Measurements from ENCODE around the gene TKT. TPM values are rescaled to one million over a fixed set of nuclear protein-coding genes. Genes with fewer than 3 reads are reported as not detected.

The TKT gene
- total RNA-seq, 1 experiment from 2014 or later = 650 TPM

DNA sequence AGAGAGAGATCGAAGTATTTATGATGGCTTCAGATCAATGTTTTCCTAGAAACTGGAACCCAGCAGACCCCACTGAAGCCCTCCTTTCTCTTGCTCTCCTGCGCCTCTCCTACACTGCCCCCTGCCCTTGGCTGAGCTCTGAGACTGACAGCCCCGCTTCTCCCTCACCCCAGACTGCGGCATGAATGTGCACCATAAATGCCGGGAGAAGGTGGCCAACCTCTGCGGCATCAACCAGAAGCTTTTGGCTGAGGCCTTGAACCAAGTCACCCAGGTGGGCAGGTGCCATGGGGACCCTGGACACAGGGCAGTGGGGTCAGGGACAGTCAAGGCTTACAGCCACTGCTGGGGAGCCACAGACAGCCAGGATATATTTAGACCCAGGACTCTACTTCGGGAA is 71.1 kb downstream of the TKT start:
- H3K9me3 ChIP-seq (ENCODE audit: control insufficient read depth, low read depth, low read length) = no peaks in the 10 kb centered on the region
- no peak overlapping the region for H3K4me2 ChIP-seq (ENCODE audit: insufficient read depth, insufficient read length, low read length)
- H4K20me1 ChIP-seq (ENCODE audit: control insufficient read depth, insufficient read depth, insufficient read length) = no peaks in the 10 kb centered on the region
- no peak overlapping the region for H3K23ac ChIP-seq (ENCODE audit: insufficient read length, low read depth, low read length)
- no peak overlapping the region for H2BK120ac ChIP-seq (ENCODE audit: low read depth, low read length, poor library complexity, severe bottlenecking)
- peaks cover 3% of the 10 kb centered on the region for H3K23me2 ChIP-seq (ENCODE audit: insufficient read length, low read depth, low read length, poor library complexity, severe bottlenecking)
- H3K36me3 Mint-ChIP-seq (ENCODE audit: insufficient read depth in 1 of 3, low read depth in 3 of 3) = peaks cover 0 to 28% (median 15%) of the 10 kb centered on the region in 3 experiments; a peak in 6 of 7 replicates
- H3K27me3 Mint-ChIP-seq (ENCODE audit: low read depth) = no peaks in the 10 kb centered on the region
- H4K91ac ChIP-seq (ENCODE audit: insufficient read length, low read depth, low read length) = no peak overlapping the region
- no peak overlapping the region for H3K4ac ChIP-seq (ENCODE audit: low read depth, low read length)
- H3K27ac ChIP-seq (ENCODE audit: insufficient read length, low read depth, low read length) = no peak overlapping the region
- no peak overlapping the region for H3K27ac Mint-ChIP-seq
- no peak overlapping the region for H3K14ac ChIP-seq (ENCODE audit: insufficient read depth, low read length)
- H3K27me3 ChIP-seq (ENCODE audit: insufficient read depth, low read length) = no peaks in the 10 kb centered on the region
- H2BK20ac ChIP-seq (ENCODE audit: low read depth, low read length, poor library complexity, severe bottlenecking) = no peak overlapping the region
- no peak overlapping the region for H4K5ac ChIP-seq (ENCODE audit: insufficient read length, low read depth, low read length)
- no CpG with 5 or more reads among the region's 7 CpGs for WGBS (ENCODE audit: extremely low coverage, insufficient read length, low lambda C conversion rate)
- no peak overlapping the region for H4K8ac ChIP-seq (replicated peaks; ENCODE audit: insufficient read length, low read depth, low read length)
- H3K18ac ChIP-seq (ENCODE audit: insufficient read length, low read depth, low read length) = no peak overlapping the region
- no peak overlapping the region for H2BK5ac ChIP-seq (ENCODE audit: insufficient read length, low read length)
- no peaks in the 10 kb centered on the region for H3K79me1 ChIP-seq (ENCODE audit: insufficient read depth, low read depth, low read length, poor library complexity, severe bottlenecking)
- peaks cover 3 to 6% of the 10 kb centered on the region in 2 experiments for H3K4me1 Mint-ChIP-seq
- H3T11ph ChIP-seq (ENCODE audit: low read length) = no peak overlapping the region
- no peaks in the 10 kb centered on the region for H3K4me1 ChIP-seq (ENCODE audit: insufficient read depth, low read length)
- H3K9me3 Mint-ChIP-seq = no peaks in the 10 kb centered on the region
- H2AK5ac ChIP-seq (ENCODE audit: insufficient read length, low read length) = no peak overlapping the region
- H2BK12ac ChIP-seq (ENCODE audit: insufficient read length, low read depth, low read length) = no peak overlapping the region
- H3K79me2 ChIP-seq (ENCODE audit: insufficient read depth, low read length) = no peaks in the 10 kb centered on the region
- no peak for DNase-seq
- no peak overlapping the region for H2BK15ac ChIP-seq (ENCODE audit: low read depth, low read length)
- TF ChIP-seq, protein P1, sequence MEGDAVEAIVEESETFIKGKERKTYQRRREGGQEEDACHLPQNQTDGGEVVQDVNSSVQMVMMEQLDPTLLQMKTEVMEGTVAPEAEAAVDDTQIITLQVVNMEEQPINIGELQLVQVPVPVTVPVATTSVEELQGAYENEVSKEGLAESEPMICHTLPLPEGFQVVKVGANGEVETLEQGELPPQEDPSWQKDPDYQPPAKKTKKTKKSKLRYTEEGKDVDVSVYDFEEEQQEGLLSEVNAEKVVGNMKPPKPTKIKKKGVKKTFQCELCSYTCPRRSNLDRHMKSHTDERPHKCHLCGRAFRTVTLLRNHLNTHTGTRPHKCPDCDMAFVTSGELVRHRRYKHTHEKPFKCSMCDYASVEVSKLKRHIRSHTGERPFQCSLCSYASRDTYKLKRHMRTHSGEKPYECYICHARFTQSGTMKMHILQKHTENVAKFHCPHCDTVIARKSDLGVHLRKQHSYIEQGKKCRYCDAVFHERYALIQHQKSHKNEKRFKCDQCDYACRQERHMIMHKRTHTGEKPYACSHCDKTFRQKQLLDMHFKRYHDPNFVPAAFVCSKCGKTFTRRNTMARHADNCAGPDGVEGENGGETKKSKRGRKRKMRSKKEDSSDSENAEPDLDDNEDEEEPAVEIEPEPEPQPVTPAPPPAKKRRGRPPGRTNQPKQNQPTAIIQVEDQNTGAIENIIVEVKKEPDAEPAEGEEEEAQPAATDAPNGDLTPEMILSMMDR (conservative IDR thresholded peaks at IDR 0.05) = no peak
- H2AFZ ChIP-seq (ENCODE audit: low read length) = no peak overlapping the region
- no peak overlapping the region for H3K4me3 Mint-ChIP-seq
- H3K9ac ChIP-seq (ENCODE audit: extremely low read depth, insufficient read length, low read length) = no peak overlapping the region
- H3K56ac ChIP-seq (ENCODE audit: insufficient read length, low read depth, low read length) = no peak overlapping the region
